AG08396 (cell line): ENCODE data around the gene TBC1D10A.
A peak's percentile ranks its signal among the peaks of the same experiment; 100 is the strongest.

Experiments
- DNase-seq: peaks from one replicate; pipeline ENCODE4 v3.0.0; 2012; ENCODE audit warnings: low spot score, mixed read lengths

Gene TBC1D10A

DNA sequence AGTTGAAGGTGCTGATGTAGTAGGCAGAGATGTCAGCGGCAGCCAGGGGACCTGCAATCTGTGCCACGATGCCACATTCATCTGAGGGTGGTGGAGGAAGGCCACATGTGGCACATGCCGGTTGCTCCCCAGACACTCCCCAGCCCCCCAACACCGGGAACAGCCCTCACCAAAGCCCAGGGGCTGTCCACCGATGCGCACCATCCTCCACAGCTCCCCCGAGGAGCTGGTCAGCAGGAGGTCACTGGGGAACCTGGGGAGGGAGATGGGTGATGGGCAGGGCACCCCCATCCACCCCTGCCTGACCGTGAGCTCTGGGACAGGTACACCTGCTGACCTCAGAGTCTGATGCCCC, 40.9 kb downstream of the TBC1D10A start:
- DNase-seq: no peak

DNA sequence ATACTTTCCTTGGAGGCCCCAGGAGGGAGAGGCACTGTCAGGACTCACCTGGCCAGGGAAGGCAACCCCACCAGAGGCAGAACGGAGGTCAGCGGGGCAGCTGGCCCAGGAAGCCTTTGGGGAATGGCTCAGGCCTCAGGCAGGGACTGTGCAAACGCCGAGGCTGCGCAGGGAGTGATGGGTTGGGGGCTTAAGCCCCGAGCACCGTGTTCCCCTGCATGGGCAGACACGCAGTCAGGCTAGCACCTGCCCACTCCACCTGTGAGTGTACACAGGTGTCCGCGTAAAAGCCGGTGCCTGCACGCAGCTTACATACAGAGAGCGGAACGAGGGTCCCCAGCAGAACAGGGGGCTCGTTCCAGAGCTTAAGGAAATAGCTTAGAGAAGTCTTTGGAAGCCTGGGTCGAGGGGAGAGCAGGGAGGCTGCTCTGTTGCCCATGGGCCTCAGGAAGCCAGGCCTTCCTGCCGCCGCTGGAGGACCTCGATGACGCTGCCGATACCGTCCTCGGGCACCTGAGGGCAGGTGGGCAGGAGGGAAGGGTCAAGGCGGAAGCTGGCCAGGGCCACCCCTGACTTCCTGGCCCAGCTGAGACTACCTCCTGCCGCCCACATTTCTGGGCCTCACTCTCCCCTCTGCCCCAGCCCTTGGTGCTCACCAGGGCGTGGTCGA, 41.4 kb downstream of the TBC1D10A start:
- no peak for DNase-seq

DNA sequence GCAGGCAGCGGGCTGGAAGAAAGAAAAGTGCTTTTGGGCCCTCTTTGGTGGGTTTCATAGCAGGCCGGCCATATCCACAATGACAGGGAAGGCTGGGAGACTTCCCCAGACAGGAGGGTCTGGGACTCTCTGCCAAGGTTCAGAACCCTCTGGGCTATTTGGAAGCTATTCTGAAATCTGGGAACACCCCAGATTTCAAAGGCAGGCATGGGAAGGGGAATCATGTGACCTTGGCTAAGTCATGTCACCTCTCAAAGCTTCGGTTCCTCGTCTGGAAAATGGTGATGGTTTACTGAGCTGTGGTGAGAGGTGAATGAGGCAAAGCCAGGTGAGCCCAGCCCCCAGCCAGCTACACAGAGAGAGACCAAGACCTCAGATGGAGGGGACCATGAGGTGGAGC, 42.1 kb downstream of the TBC1D10A start:
- no peak for DNase-seq

DNA sequence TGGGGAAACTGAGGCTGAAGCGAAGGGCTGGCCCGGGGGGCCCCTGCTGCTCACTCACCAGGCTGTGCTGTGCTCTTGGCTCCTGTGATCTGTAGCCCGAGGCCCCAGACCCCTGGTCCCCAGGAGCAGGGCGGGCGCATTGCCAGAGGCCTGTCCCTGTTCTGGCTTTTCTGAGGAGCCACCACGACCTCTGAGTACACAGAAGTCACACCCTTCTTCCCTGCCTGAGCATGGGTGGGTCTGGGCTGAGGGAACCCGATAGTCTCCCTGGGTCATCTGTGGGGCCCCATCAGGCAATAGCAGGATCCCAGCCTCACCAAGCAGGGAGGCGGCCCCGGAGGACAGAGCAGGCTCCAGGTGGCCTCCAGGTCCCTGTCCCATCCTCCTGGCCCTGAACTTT, 42.6 kb downstream of the TBC1D10A start:
- no peak for DNase-seq

DNA sequence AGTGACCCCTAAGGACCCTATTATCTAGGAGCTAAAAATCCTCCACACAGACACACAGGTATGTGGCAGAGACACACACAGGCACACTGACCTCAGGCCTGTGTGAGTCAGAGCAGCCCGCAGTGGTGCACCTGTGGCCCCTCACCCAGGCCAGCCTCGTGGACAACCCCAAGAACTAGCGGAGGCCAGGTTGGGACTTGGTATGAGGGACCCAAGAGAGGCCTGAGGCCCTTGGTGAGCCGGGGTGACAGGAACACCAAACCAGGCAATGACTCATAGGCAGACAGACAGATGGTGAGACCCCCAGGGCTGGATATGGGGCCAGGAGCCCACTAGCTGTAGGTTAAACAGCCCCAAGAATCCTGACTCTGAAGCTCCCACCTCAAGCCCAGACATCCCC, 43.4 kb downstream of the TBC1D10A start:
- no peak for DNase-seq

DNA sequence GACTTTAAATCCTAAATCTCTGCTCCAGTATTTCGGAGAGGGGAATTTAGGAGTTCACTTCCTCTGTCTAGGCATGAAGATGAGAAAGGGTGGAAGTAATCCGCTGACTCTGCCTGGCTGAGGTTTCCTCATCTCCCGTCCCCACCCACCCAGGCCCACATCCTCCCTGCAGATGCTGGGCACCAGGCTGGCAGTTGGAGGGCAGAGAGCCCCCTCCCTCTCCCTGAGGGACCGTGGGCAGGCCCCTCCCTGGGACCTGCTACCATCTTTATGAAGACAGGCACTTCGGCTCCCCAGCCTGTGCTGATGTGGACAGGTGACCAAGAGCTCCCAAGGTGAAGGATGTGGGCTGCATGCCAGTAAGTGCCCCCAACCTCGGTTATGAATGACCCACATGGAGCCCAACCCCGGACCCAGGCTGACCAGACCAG, 44.1 kb downstream of the TBC1D10A start:
- DNase-seq: no peak

- no peak for DNase-seq
These were observed 46.2 kb downstream of the TBC1D10A start for GRCh38 chr22:30280505-30280904.

DNA sequence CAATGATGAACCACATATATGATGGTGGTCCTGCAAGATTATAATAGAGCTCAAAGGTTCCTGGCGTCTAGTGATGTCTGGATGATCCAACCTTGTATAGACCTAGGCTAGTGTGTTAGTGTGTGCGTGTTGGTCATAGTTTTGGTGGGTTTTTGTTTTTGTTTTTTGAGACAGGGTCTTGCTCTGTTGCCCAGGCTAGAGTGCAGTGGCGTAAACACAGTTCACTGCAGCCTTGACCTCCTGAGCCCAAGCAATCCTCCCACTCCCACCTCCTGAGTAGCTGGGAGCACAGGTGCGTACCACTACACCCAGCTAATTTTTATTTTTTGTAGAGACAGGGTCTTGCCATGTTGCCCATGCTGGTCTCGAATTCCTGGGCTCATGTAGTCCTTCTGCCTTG, 46.8 kb downstream of the TBC1D10A start:
- DNase-seq: no peak

DNA sequence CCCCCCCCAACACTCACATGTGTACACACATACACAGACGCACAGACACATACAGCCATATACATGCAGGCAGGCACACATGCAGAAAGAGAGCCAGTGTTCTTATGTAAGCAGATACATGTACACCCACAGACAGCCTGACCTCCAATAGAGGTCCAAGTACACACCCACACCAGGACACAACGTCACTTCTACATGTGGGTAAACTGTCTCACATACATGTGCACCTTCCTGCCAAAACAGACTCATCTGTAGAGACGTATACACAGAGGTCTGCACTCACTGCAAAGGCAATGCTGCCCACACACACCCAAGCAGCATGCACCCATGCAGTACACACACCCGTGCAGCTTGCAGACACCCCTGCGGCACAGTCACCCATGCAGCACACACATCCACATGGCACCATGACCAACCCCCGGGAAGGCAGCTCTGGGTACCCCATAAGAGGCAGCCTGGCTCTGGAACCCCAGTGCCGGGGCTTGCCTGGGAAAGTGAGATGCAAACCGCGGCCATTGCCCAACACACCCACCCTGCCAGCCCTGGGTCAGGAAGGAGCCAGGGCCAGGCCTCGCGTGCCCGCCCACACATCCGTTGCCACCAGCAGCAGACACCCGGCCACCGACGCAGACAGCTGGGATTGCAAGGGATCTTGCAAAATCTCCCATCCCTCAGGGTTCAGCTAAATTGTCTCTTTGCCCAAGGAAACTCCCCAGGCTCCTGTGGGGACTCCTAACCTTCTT, 47.5 kb downstream of the TBC1D10A start:
- no peak for DNase-seq

DNA sequence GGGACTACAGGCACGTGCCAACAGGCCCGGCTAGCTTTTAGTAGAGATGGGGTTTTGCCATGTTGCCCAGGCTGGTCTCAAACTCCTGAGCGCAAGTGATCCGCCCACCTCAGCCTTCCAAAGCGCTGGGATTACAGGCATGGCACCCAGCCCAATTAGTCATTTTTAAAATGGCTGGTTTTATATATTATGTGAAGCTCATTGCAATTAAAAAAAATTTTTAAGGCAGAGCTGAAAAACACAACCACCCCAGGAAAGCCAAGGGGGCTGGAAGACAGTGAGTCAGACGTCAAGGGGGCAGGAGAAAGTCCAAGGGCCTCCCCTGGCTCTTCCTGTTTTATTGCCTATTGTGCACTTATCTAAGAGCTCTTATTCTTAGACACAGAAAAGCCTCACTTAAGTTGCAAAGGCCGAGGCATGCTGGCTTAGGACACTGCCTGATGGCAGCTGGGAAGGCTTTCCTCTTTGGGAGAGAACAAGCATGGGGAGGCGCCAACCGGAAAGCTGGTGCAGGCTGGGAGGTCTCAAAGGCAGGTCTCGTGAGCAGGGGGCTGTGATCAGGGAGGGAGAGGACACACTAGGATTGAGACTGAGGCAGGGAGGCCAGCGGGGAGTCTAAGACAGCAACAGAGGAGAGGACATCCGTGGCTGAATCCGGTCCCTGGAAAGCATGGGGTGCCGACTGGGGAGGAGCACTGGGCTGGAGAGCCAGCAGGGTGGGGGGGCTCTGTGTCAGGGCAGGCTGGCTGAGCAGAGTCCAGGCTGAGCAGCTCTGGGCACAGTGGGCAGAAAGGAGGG, 49.0 kb downstream of the TBC1D10A start:
- DNase-seq: peak; percentile 50

DNA sequence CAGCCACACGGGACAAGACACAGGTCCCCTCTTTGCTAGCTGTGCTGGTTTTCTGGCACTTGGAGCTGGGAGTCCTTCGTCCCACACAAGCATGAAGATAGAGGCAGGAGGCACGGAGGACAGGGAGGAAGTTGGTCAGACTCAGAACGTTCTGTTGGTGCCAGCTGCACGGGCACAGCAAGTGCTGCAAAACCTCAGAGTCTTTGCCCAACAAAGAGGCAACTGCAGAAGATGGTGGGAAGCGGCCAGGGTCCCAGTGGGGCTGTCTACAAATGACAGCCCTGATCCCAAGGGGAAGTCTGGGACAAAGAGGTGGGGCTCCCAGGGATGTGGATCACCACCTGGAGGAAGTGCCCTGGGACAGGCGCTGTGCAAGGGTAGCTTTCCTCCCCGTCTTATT, 50.7 kb downstream of the TBC1D10A start:
- no peak for DNase-seq

DNA sequence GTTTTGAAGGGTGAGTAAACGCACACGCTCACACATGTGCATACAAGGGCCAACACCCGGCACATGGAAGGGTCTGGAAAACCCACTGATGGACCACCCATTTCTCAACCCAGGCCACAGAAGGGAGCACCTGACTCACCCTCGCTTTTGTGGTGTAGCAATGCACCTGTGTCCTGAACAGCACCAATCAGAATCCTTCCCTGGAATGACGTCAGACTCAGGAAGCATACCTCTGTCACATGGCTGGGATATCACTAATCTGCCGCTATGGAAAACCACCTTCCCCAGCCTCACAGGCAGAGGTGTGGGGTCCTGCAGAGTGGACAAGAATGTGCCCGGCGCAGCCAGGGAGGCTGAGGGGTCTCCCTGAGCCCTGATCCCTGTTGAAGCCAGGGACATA, 51.1 kb downstream of the TBC1D10A start:
- DNase-seq: no peak

DNA sequence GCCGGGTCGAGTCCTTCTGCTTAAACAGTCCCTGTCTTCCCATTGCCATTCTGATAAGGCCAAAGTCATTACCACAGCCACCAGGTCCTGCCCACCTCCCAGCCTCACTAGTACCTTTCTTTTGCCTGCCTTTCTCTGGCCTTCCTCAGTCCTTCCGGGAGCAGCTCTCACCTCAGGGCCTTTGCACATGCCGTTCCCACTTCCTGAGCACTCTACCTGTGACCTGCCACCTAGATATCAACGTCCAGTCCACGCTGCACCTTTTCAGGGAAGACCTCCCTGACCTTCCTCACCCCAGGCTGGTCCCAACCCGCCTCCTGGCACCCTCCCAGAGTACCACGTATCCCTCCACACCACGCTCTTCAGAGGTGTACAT, 52.3 kb downstream of the TBC1D10A start:
- DNase-seq: no peak

DNA sequence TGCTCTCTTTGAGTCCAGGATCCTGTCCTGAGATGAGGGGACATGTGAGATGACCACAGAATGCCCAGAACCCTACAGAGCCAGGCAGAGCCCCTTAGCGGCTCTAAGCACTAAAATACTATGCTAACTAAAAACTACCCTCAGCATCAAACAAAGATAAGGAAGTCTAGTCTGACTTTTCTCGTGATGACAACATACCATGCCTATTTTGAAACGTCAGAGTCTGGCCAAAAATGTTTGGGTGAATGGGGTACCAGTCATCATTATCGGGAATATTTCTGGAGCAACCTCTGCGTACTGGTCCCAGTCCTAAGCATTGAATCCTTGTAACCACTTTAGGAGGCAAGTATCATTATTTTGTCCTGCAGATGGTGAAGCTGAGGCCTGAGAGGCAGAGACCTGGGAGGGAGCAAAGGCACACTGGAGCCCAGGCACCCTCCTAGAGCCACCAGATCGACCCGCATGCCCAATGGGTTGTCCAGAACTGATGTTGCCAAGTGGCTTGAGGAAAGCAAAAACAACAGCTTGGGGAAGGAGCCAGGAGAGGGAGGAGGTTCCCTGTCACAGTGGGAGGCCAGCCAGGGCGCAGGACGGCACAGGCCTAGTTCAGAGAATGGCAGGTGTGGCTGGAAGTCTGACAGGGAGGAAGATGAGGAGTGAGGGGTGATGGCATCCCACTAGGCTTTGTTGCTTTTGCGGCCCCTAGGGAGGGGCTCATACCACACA, 52.9 kb downstream of the TBC1D10A start:
- no peak for DNase-seq

DNA sequence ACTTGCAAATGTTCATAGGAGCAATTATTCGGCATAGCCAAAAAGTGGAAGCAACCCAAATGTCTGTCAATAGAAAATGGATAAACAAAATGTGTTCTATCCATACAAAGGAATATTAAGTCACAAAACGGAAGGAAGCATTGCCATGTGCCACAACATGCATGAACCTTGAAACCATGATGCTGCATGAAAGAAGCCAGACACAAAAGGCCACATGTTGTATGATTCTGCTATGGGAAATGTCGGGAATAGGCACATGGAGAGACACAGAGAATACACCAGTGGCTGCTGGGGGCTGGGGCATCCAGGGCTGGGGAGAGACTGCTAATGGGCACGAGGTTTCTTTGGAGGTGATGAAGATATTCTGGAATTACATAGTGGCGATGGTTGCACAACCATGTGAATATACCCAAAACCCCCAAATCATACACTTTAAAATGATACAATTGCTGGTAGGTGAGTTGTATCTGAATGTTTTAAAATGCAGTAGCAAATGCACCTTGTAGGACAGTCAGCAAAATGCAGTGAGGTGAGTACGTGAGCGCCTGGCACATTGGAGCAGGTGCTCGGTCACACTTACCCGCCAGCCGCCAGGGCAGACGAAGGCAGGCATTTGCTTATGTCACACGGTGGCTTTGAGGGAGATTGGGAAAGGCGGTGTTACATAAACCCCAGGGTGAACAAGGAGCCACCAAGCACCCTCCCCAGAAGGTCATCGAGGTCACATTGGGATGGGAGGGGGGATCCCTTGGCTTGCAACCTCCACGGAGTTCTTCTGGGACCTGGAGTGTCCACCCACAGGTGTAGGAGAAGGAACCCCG, 53.8 kb downstream of the TBC1D10A start:
- no peak for DNase-seq

GRCh38 chr22:30270832-30271231, 55.9 kb downstream of the TBC1D10A start:
- DNase-seq: no peak

- no peak for DNase-seq
These were observed 58.4 kb downstream of the TBC1D10A start for GRCh38 chr22:30268331-30268730.

GRCh38 chr22:30267382-30268302, 59.1 kb downstream of the TBC1D10A start:
- no peak for DNase-seq

DNA sequence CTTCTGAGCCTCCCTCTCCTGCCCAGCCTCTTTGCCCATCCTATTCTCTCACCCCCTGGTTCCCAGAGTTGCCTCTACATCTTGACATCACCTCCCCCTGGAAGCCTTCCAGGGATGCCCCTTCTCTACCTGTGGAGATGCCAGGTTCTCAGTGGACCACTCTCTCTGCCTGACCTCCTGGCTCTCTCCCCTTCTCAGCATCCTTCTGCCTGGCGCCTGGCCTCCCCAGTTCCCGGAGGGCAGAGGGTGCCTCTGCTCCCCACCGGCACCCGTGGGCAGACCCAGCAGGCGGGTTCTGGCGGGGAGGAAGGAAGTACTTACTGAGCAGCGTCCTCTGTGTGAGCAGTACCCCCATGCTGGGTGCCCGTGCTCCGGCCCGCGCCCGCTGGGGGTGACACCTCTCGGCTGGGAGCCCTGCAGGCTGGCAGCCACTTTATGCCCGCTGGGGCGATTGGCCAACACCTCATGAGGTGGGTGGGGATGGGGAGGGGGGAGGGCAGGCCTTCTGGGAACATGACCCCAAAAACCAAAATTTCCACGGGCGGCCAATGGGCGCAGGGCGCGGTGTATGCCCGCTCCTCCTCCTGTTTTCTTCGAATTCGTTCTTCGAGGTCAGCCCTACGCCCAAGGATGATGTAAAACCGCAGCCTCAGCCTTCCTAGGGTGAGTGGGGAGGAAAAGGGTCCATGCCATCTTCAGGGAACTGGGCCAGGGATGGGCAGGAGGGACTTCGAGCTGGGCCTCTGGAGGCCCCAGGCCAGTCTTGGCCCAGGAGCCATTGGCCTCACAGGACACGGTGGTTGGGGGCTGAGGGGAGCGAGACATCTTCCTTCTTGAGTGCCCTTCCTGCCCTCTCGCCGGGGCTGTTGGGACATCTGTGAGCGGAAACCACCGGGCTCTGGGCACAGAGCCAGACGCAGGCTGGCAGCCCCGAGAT, 60.0 kb downstream of the TBC1D10A start, which contains the start of gene OSM:
Gene OSM (minus strand): TSS at position 407 of the 937 bp plus-strand sequence. CDS start 52 bp downstream, at position 355.
- no peak for DNase-seq
